ENCODE measurements around the gene GAB2.

- TF ChIP-seq EZH2 (IDR thresholded peaks at IDR 0.05; ENCODE audit: borderline replicate concordance, insufficient read depth, low read depth, low read length, poor library complexity, severe bottlenecking), result no peak
- TF ChIP-seq CTCF (IDR thresholded peaks at IDR 0.05), result no peak
Measured at GRCh38 chr11:78364128-78364751, 53.4 kb downstream of the GAB2 start.
